IMR-90 (cell line): ENCODE results near the gene CASP8AP2.

Experiments used
- CEBPB ChIP-seq: IDR thresholded peaks from 2 replicates; pipeline ENCODE4 v1.6.1; 2012; ENCODE audit warnings: low read depth, low read length, improper control_type of control experiment
- CTCF ChIP-seq: conservative IDR thresholded peaks from 2 replicates; pipeline ENCODE4 v1.5.1; 2012; ENCODE audit warnings: mild to moderate bottlenecking, low read depth, low read length, improper control_type of control experiment
- MAZ ChIP-seq: IDR thresholded peaks from 2 replicates; pipeline ENCODE4 v1.6.1; 2012; ENCODE audit warnings: low read depth, mild to moderate bottlenecking, low read length, improper control_type of control experiment, moderate library complexity, borderline replicate concordance
- POLR2A ChIP-seq: IDR thresholded peaks from 2 replicates; pipeline ENCODE4 v1.6.1; 2012; ENCODE audit warnings: mild to moderate bottlenecking, low read depth, low read length
- RAD21 ChIP-seq: IDR thresholded peaks from 2 replicates; pipeline ENCODE4 v1.6.1; 2012; ENCODE audit warnings: low read length, improper control_type of control experiment
- SMC3 ChIP-seq: fragments of 150-350 bp; IDR thresholded peaks from 2 replicates; pipeline ENCODE4 v1.6.1; 2016; ENCODE audit warnings: low read depth, mild to moderate bottlenecking, antibody characterized with exemption, low read length, moderate library complexity

- TF ChIP-seq MAZ (no peak), RAD21 (no peak), CTCF (no peak), POLR2A (no peak), SMC3 (no peak), CEBPB (no peak)
Measured at GRCh38 chr6:89781070-89782034, 48.3 kb upstream of the CASP8AP2 start.
